ENCODE measurements around the gene PRAC2.

The PRAC2 gene

DNA sequence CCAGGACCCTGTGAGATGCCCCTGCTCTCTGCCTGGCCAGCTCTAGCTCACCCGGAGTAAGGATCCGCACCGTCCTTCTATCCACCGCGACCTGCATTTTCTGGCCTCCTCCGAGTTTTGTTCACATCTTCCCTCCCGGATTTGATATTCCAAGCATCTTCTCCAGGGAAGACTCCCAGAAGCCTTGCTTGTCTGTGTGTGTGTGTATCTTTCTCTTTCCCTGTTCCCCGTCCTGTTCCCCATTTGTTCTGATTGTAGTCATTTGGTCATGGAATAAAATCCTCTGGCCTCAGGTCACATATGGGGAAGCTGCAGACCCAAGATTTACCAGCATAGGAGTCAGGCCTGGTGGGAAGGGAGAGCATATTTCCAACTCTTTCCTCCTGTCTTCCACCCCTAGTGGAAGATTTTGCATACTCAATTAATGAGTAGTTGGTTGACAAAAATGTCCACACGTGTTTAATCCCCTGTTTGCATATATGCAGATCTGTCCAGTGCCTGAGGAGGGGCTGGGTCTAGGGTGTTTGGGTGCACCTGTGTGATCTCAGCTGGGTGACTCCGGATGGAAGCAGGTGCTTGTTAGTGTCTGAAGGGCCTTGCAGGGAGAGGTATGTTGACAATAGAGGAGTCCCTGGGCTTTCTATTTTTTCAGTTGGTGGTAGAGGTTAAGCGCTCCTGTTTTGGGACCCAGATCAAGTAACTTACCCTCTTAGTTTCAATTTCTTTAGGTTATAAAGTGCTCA lies 2.5 kb upstream of the PRAC2 start:
- peak in 1 of 3 experiments; percentile 15 for DNase-seq

DNA sequence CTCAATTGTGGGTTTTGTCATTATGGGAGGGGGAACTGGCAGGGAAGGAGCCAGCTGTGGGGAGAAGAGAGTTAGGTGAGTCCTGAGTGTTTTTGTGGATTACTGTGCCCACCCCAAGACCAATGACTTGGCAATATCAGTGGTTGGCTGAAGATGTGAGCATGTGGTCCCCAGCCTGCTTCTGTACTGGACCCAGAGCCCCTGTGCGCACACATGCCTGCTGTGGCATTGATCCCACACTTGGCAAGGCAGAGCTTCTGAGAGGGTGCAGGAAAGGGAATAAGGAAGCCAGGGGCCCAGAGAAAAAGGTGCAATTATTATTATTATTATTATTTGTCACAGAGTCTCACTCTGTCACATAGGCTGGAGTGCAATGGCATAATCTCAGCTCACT lies 2.0 kb upstream of the PRAC2 start:
- no peak for DNase-seq

DNA sequence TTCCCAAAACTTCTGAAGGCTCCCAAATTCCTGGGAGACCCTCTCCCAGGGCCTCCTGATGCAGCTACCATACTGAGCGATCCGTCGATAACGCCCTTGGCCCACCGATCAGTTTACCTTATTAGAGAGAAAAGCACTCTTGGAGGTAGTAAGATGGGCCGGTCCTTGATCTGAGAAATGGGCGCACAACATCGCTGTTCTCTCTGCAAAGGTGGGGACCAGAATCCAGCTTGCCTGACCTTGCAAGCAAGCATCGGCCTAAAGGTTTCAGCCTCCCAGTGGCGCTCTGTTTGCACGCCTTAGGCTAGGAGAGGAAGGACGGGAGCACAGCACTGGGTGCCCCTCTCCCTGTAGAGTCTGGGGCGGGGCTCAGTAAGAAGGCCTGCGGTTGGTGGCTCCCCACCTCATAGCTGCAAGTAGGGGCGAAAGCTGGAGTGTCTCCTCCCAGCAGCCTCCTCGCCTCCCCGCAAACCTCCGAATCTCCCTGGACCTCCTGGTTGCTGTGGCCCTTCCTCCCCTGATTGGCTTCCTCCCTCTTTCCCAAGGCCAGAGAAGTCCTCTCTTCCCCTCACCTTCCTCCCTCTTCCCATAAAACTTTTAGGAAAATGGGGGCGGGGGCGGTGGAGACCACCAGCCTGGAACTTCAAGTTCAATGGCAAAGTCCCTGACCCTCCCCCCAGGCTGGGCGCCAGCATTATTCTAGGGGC lies 631 bp upstream of the PRAC2 start, which contains the start of gene PRAC1:
TSS of gene PRAC1 (minus strand) at position 318 of the 707 bp plus-strand sequence. CDS start at position 192, 126 bp downstream.
- no peak for DNase-seq

DNA sequence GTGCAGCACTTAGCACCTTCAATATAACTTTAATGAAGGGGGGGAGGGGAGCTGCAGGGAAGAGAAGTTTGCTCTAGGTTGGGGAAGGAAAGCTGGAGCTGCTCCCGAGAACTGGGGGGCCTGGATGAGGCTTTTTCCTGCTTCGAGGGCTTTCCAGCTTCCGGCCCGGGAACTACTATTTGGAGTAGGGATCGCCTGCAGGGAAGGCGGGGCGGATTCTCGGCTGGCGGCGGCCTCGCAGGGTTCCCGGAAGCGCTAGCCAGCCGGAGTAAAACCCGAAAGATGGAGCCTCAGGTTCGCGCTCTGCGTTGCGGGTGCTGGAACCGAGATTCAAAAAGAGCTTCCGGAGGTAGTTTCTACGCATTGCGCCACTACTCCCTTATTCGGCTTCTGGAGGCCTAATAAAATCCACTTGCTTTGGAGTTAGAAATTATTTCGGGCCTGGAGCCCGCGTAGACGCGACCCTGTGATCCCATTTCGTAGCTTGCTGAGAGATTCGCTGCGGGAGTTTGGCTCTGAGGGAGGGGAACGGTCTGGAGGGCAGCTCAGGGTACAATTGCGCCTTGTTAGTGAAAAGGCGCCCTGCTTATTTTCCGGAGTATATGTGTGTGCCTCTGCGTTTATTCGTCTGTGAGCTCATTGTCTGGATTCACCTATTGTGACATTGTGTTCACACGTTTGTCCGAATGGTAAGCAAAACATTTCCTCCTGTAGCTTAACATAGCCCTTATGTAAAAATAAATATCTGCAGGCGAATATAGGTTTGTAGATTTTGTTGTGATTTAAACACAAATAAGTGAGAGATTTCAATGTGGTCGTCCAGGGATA lies 652 bp downstream of the PRAC2 start:
- DNase-seq = no peak

DNA sequence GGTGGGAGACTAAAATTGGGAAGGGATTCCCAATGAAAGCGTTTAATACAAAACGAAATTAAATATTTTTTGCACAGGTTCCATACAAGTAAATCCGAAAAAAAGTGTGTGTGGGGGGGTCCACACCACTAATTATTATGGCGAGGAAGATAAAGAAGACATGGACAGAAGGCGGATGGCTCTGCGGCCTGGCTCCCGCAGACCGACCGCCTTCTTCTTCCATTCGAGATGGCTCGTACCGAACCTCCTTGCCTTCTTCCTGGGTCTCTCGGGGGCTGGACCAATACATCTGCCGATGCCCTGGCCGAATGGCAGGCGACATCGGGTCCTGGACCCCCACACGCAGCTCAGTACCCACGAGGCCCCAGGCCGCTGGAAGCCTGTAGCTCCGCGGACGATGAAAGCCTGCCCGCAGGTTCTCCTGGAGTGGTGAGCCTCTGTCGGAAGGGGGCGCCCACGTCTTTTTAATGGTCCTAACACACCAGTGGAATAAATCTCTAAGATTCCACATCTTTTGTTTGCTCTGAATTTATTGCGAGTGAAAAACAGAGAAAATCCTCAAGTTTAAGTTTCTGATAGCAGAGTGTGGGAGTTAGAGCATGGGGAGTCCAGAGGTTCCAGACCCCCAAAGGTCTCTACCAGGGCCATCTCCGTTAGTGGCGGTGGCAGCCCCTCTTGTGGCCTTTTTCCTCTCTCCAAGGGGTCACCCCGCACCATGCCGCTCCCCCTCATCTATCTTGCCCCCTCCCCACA lies 1.4 kb downstream of the PRAC2 start:
- peak; percentile 4 to 61 (median 13) for DNase-seq

DNA sequence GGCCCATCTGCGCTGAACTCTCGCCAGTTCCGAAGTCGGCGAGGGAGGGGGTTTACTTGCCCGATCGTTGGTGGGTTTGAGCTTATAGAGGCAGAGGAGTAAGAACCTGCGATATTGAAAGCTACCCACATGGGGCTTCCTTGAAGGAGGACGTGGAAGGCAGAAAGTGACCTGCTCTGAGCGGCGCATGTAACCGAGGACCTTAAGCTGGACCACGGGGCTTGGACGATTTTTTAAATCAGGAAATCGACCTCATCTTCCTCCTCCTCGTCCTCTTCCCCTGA lies 2.0 kb downstream of the PRAC2 start:
- no peak for DNase-seq

DNA sequence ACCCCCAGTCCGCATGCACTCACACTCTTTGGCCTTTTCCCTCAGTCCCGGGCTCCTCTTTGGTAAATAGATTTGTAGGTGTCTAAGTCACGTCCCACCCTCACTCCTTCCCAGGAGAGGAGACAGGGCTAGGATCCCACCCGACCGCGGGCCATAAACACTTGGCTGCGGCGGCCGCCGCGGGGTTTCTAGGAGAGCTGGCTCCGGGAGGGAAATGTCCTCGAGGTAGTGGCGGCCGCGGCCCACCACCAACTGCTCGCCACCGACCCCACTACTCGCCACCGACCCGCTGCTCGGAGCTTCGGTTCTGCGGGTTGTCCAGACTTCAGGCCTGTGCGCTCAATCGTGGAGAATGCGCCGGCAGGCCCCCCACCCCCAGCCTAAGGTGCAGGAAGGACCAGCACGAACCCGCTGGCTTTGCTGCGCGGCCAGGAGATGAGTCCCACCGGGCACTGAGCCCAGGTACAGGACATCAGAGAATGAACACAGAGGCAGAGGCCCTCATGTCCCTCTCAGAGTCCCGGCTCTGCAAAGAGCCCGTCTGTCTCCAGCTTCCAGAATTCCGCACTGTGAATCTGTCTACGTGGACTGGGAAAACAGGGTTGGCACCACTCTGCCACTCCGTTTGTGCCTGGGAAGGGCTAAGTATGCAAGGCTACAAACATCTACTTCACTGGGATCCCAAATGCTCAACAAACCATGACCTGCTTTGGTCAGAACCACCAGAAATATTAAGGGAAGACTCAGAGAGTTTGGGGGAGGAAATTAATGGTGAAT lies 2.5 kb downstream of the PRAC2 start:
- DNase-seq = no peak

DNA sequence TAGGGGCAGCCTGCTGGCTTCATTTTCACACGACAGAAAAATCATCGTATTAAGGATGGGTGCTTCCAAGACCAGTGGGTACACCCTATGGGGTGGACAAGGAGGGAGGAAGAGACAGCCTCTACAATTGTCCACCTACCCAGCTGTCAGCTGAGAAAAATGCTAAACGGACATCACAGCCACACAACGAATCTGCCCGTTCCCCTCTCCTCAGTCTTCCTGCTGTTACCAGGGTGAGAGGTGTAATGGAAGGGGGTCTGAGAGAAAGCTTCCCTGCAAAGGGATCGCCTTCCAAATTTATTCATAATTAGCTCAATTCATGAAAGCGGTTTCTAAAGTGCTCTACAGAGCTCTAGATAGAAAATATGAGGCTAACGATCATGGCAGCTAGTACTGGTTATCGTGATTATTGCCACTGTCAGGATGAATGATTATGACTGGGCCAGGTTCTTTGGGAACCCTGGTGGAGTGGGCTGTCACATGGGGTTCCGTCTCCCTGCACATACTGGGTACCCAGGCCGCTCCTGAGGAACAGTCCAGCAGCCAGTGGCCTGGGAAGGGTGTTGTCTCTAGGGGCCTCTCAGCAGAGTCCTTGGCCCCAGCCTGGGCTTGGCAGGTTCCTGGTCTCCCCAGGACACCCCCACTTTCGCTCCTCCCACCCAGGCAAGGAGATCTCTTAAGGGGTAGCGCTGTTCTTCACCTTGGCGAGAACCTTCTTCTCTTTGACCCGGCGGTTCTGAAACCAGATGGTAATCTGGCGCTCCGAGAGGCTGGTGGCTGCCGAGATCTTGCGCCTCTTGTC lies 3.3 kb downstream of the PRAC2 start:
- DNase-seq = no peak

DNA sequence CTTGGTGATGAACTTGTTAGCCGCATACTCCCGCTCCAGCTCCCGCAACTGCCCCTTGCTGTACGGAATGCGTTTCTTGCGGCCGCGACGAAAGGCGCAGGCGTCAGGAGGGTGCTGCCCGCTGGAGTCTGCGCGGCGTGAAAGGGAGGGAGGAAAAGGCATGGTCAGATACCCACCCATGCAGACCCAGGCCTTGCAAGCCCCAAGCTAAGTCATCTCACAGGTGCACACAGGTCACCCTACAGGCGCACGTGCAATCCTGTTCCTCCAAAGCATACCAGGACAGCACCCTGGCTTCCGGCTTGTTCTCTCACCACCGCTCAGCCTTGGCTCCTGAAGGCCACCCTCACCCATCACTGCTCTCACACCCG lies 3.9 kb downstream of the PRAC2 start:
- no peak for DNase-seq

DNA sequence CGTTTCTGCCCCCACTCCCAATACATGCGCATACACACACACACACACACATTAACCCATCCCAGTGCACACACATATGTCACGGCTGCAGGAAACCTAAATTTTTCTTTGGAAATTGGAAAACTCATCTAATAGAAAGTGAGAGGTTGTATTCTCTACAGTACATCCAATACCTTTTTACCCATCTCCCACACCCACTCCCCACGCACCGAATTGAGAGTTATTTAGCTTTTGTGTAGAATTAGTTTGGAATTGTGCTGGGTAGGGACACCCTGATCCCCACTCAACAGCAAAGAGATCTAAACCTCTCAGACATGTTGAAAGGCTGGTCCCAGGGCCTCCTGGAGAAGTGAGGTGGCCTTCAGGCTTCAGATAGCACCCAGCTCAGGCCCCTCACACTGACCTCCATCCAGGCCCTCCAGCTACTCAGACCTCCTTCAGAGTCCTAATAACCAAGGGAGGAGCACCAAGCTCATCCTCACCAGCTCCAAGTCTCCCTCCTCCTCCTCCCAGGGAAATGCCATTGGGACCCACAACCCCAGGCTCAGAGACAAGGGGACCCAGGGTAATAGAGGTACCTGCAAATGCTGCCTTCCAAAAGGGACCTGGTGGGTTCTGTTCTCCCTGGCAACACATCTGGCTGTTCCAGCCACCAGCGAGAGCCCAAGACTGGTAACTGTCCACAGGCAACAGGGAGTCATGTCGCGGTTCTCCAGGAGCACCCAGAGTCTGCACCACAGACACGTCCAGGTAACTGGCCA lies 4.6 kb downstream of the PRAC2 start:
- DNase-seq = peak in 1 of 3 experiments; percentile 33

DNA sequence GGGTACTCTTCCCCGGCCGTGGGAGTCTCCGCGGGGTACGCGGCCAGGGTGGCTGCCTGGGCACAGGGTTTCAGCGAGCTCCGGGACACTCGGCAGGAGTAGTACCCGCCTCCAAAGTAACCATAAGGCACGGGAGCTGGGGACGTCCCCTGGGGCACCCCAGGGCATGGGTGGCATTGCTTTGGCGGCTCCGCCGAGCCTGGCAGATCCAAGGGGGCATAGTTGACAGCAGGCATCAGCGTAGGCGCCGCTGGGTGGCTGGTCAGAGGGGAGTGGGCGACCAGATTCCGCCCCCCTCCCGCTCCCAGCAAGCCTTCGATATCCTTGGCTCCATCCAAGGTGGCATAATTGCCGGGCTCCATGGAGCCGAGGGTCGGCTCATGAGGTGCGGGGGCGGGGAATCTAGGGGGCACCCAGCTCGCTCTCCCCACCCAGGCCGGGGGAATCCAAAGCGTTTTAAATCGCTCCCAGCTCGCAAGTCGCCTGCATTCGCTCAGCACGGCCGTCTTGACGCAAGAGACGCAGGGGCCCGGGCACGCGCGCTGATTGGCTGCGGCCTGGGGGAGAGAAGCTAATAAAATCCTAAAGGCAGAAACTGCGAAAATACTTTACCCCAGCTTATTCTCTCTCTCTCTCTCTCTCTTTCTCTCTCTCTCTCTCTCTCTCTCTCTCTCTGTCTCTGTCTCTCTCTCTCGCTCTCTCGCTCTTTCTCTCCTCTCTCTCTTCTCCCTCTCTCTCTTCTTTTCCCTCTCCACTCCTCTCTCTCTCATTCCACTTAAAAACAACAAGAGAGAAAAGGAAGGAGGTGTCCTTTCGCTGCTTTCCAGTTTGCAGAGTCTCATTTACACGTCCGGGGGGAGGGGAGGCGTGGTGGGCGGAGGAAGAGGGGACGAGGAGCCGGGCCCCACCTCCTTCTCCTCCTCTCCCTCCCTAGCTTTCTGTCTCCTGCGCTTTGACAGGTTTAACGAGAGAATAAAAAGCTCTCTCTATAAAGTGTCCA lies 5.5 kb downstream of the PRAC2 start, which contains the start of gene HOXB13:
TSS of gene HOXB13 (minus strand) at position 519 of the 1,000 bp plus-strand sequence. CDS start at position 362, 157 bp downstream.
- DNase-seq = peak; percentile 72 to 86 (median 76)

DNA sequence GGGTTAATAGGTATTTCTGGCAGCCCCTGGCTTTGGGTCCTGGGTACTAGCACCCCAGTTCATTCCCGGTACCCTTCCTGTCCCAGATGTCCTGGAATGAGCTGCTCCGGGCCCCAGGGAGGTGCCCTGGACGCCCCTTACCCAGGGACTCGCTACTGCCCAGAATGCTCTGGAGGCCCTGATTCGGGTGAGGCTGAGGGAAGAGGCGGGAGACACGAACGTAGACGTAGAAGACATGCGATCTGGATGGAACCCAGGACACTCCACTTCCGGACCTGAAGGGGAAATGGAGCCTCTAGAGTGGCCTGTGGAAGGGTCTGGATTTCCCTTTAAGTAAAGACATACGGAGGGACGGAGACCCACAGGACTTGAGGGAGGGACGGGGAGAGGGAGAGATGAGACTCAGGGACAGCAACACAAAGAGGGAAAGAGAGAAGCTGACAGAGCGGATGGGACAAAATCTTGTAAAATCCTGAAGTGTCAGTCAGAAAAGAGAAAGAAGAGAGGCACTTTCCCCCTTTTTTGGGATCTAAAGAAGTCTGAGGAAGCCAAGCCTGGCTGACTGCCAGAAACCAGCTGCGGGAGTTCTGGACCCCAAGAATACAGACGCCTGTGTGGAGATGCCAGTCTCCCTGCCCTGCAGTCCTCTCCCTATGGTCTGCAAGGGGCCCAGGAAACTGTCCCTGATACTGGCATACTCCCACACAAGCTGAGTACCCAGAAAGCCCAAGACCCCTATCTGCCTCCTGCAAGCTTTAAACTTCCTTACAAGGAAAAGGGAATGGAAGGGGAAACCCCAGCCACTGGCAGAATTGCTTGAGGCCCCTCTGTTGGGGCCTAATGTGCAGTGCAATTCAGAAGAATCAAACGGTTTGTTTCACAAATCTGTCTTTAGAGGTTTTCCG lies 6.6 kb downstream of the PRAC2 start:
- DNase-seq = peak in 2 of 3 experiments; percentile 57 to 63

DNA sequence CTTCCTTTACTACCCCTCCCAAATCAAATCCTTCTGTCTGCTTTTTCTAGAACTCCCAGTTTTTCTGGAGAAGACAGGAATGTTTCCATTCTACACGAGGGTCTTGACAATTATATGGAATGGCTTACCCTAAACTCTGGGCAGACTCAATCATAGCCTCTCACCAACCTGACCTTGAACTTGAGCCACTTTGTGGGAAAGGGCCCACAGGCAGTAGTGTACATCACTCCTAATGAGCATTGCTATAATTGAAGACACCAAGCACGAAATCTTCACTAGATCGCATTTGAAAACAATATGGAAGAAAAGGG lies 7.2 kb downstream of the PRAC2 start:
- no peak for DNase-seq

DNA sequence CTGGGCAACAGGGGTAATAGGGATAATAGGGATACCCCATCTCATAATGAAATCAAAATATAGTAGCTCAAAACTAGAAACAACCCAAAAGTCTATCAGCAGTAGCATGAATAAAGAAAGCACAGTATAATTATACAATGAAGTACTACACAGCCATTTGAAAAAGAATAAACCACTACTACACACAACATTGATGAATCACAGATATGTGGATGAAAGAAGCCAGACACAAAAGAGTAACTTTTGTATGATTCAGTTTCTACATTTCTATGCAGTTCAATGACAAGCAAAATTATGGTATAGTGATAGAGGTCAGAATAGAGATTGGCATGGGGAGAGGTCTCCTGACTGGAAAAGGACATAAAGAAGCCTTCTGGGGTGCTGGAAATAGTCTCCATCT lies 8.4 kb downstream of the PRAC2 start:
- no peak for DNase-seq

DNA sequence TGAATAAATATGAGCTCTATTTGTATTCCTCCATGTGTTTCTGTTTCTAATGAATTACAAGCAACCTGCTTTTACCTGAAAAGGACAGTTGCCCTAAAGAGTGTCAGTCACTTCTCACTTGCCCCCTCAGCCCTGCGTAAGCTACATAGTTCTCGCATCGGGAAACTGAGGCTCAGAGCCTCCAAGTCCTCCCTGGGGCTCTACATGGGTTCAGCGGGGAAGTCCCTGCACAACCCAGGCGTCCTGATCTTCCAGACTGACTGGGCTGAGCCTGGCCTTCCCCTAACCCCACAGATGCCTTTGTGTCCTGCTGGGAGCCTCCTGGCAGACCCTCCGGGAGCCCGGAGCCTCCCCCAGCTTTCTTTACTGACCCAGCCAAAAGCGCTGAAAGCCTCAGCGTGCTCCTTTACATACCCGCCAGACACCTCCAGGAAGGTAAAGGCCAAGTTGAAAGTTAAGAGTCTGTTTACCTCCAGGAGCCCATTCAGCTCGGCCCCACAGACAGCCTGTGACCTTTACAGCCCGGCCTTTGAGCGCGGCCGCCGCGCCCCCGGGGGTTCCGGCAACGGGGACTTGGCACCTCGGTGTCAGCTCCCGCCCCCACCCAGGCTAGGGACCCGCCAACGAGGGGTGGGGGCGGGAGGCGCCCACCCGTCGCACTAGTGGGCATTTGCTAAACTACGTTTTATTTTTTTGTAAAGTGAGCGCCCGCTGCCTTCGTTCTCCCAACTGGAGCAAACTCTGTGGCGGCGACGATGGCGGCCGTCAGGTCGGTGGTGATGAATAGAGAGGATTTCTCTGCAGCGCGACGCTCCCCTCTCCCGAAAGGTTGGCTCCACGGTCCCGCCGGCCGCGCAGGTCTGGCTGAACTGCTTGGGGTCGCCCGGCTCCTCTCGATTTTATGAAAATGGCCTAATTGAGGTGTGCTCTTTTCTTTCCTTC lies 10.0 kb downstream of the PRAC2 start:
- peak in 1 of 3 experiments; percentile 23 for DNase-seq

DNA sequence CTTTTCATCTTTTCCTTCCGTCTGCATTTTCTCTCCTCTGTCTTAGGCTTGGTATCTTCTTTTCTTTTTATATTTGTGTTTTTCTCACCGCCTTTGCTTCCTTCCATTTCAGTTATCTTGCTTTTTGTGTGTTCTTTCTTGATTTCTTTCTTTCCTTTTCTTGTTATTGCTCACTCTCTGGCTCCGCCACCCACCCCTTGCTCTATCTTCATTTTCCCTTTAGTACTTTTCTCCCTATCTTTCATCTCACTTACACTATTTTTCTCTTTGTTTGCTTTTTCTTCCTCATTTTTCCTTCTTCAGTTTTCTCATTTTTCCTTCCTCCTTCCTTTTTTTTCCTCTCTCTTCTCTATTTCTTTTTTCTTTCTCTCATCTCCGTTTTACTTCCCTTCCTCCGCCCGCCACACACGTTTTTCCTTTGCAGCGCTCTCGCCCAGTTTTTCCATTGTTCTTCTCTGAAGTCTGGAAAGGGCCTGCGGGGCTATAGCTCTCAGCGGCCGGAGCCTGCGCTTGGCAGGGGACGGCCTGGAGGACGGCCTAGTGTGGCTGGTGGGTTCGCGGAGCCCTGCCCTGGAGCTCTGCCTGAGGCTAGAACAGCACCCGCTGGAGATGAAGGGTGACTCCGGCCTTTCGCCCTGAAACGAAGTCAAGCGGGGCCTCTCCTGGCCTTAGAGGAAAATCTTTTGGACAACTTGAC lies 10.8 kb downstream of the PRAC2 start:
- DNase-seq = no peak
